Activated effector memory CD4-positive, alpha-beta T cell treated with Interleukin-2 at 50 U/mL for 16 hours (primary cell): ENCODE results near the gene BICDL1.
"Not testable (repeated sequence)": the region's sequence is repeated elsewhere in the genome, so short reads cannot be mapped to it uniquely, and the experiment has no call there.

Experiments
- DNase-seq: peaks from one replicate; pipeline ENCODE4 v3.0.0-alpha.2; 2020

Gene BICDL1

GRCh38 chr12:119988472-119989360, at the start of gene BICDL1:
TSS of gene BICDL1 (plus strand) at chr12:119989236. CDS start at chr12:119989869, 633 bp downstream.
- DNase-seq: peak; percentile 98

GRCh38 chr12:119940897-119941296, 48.1 kb upstream of the BICDL1 start:
- DNase-seq: no peak

- DNase-seq: no peak
Observed at GRCh38 chr12:119942386-119942785, 46.6 kb upstream of the BICDL1 start.

- no peak for DNase-seq
Observed at GRCh38 chr12:119946213-119946612, 42.8 kb upstream of the BICDL1 start.

GRCh38 chr12:119949145-119949544, 39.9 kb upstream of the BICDL1 start:
- no peak for DNase-seq

GRCh38 chr12:119949594-119949993, 39.4 kb upstream of the BICDL1 start:
- no peak for DNase-seq

GRCh38 chr12:119956047-119956446, 33.0 kb upstream of the BICDL1 start:
- DNase-seq: no peak

GRCh38 chr12:119957135-119957534, 31.9 kb upstream of the BICDL1 start:
- DNase-seq: no peak

GRCh38 chr12:119959435-119959834, 29.6 kb upstream of the BICDL1 start:
- no peak for DNase-seq

- no peak for DNase-seq
Observed at GRCh38 chr12:119964123-119964522, 24.9 kb upstream of the BICDL1 start.

- no peak for DNase-seq
Observed at GRCh38 chr12:119964929-119965328, 24.1 kb upstream of the BICDL1 start.

- no peak for DNase-seq
Observed at GRCh38 chr12:119980242-119980641, 8.8 kb upstream of the BICDL1 start.

GRCh38 chr12:119980702-119981101, 8.3 kb upstream of the BICDL1 start:
- not testable (repeated sequence) for DNase-seq

GRCh38 chr12:119989361-119989730, 310 bp downstream of the BICDL1 start:
- no peak for DNase-seq

GRCh38 chr12:119989731-119990381, 820 bp downstream of the BICDL1 start:
- DNase-seq: peak; percentile 59

- DNase-seq: no peak
Observed at GRCh38 chr12:119990382-119990874, 1.4 kb downstream of the BICDL1 start.

- DNase-seq: no peak
Observed at GRCh38 chr12:119992129-119992705, 3.2 kb downstream of the BICDL1 start.

GRCh38 chr12:119994892-119995658, 6.0 kb downstream of the BICDL1 start:
- DNase-seq: no peak

GRCh38 chr12:119996417-119996816, 7.4 kb downstream of the BICDL1 start:
- DNase-seq: no peak

GRCh38 chr12:119998471-119999245, 9.6 kb downstream of the BICDL1 start:
- no peak for DNase-seq

- no peak for DNase-seq
Observed at GRCh38 chr12:120000556-120000955, 11.5 kb downstream of the BICDL1 start.
